Stimulated activated CD4-positive, alpha-beta T cell treated with anti-CD3 and anti-CD28 coated beads, TNF-alpha, amount 100 ng/mL, for 4 hours (primary cell): ENCODE data around the gene PANK1.

Experiments used
- DNase-seq, 3 experiments: peaks; one replicate each; pipeline ENCODE4 v3.0.0-alpha.2; 2020; ENCODE audit warnings: low read depth in 3 of 3

PANK1 gene

GRCh38 chr10:89644967-89645741 is at the start of gene PANK1:
Gene PANK1, minus strand, starts transcription at chr10:89645242. Its CDS starts 351 bp downstream, at chr10:89644891.
- DNase-seq, result peak; percentile 35 to 57 (median 38)

- no peak for DNase-seq
Observed at GRCh38 chr10:89693176-89693575, 48.1 kb upstream of the PANK1 start.

DNA sequence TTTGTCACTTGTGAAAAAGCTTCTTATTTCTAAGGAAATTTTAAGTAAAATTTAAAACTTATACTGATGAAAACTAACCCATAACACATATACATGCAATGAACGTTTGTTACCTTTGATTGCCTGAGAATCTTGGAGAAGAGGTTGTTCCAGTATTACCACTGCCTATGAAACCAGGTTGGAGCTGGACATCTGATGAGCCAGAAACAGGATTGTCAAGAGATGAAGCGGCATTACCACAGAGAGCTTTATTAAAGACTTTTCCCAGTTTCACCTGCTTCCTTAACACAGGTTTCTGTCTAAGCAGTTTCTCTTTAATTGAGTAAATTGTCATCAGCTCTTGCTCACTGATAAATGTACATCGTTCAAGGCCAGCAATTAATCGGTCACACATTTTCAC is 47.4 kb upstream of the PANK1 start:
- DNase-seq, result no peak

GRCh38 chr10:89690027-89690426 is 45.0 kb upstream of the PANK1 start:
- no peak for DNase-seq

DNA sequence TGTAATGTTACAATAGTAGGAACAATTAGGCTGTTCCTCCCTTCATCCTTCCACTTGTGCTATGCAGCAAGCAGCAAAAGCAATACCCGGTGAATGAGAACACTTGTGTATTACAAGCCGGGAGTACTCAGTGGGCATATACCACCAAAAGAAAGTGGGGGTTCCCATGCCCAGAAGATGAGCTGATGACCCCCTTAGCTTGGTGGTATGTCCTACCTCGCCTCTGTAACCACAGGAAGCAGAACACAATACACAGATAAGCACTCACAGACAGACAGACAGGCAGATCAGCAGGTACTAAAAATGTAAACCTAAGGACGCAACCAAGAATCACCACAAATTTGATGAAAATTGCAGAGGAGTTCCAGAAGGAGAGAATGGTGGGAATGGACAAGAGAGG is 40.9 kb upstream of the PANK1 start:
- DNase-seq, result no peak

DNA sequence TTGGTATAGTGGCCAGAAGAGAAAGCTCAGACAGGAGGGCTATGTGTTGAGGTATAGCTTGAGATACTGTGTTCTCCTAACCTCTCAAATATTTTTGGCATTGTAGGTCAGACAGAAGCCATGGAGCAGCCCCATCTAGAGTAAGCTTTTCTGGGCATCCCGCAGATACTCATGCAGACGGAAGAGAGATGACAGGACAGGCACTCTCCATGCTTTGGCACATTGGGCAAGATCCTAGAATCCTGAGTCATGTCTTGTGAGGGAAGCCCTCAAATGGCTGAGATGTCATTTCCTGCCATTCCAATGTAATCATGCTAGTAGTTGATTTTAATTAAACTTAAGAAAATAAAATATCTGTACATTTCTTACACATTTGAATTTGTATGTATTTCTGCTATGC is 39.6 kb upstream of the PANK1 start:
- no peak for DNase-seq

DNA sequence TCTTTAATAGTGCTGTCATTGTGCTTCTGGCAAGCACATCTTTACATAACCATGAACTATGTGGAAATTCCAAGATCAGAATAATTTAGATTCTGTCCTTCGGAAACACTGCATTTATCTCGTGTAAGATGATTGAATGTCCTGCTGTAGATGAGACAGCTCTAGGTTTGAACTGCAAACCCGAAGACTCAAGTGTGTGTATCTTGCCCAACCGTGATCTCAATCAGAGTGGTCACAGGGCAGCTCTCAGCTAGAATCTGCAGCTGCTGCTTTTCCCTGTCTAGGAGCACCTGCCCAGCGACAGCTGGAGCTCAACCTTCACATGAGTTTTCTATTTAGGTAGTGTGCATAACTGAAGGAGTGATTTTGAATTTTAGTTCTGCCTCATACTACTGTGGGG is 38.8 kb upstream of the PANK1 start:
- no peak for DNase-seq

GRCh38 chr10:89679986-89680385 is 34.9 kb upstream of the PANK1 start:
- DNase-seq, result no peak

DNA sequence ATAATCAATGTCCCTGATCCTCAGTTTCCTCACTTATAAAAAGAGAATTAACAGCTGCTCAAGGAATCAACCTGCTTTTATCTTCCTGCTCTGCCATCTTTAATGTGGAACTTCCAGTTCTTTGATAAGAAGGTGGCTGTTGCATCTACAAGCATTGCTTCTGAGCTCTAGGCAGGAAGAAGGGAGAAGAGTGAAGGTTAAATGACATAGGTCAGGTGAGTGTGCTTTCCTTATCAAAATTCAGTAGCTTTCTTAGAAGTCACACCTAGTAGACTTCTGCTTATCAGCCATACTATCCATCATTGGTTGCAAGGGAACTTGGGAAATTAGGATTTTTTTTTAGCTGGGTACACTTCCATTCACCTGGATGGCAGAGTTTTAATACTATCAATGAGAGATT is 32.3 kb upstream of the PANK1 start:
- DNase-seq, result no peak

- DNase-seq, result no peak
Observed at GRCh38 chr10:89670926-89671325, 25.9 kb upstream of the PANK1 start.

- no peak for DNase-seq
Observed at GRCh38 chr10:89669985-89670384, 24.9 kb upstream of the PANK1 start.

DNA sequence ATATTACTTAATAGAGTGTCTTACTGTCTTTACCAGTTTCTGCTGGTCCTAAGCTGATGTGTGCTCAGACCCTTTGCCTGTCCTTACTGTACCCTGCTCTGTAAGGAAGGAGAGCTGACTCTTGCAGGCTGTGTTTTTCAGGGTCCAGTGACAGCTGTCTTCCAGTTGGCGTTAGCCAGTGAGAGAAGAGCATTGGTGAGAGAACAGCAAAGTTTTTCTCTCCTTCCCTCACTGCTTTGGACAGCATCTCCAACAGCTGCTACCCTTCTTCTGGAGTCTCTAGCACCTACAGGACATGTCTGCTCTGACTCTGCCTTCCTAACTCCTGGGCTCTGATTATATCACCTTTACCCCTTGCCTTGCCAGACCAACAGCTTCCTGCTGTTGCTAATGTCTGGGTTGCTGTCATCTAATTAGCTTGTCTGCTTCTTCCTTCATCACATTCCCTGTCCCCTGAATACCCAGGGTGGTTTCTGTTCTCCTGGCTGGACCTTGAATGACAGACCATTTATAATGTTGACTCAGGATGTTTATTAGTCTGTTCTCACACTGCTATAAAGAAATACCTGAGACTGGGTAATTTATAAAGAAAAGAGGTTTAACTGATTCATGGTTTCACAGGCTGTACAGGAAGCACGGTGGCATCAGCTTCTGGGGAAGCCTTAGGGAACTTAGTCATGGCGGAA is 23.5 kb upstream of the PANK1 start:
- no peak for DNase-seq

DNA sequence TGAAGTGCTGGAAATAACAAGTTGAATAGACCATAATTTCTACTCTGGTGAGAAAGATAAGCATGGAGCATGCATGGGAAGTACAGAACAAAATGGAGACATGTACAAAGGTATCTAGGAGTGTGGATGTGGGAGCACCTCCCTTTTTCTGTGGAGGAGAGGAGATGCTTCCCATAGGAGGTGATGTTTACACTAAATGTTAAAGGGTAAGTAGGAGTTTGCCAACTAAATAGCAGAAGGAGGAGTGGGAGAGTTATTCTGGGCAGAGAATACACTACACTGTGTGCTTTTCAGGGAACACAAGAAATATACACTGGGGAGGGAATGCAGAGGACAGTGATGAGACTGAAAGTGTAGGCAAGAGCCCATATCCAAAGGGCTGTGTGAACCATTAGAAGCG is 21.1 kb upstream of the PANK1 start:
- no peak for DNase-seq

DNA sequence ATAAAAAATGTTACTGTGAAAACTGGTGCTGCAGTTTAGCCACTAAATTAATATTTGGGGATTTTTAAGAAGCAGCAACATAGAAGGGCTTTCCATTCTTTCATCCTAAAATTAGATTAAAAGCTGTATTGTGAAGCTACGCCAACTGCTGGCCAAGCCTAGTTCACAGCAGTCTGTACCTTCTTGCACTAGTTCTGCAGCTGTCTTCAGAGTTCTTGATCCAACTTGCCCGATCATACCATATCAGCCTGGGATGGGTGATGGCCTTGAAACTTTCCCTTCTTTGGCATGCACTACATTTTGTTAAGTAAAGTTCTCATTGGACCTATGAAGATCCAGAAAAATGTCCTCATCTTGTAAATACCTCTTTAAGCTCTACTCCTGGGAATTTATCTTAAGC is 20.3 kb upstream of the PANK1 start:
- DNase-seq, result no peak

DNA sequence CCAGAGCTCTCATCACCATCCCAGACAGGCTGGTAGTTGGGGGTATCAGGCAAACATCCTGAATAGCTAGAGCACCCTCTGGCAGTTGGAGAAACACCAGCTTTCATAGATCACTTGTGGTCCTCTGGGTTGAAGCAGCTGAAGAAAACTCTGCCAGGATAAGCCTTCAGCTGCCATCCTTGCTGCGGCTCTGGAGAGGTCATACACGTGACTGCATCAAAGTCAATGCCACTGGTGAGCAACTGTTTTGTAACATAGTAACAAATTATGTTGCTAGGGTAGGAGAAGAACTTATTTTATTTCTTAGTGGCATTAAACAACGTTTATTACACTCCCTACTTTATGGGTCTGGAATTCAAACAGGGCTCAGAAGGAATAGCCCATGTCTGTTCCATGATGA is 19.2 kb upstream of the PANK1 start:
- DNase-seq, result no peak

- no peak for DNase-seq
Observed at GRCh38 chr10:89663144-89663543, 18.1 kb upstream of the PANK1 start.

DNA sequence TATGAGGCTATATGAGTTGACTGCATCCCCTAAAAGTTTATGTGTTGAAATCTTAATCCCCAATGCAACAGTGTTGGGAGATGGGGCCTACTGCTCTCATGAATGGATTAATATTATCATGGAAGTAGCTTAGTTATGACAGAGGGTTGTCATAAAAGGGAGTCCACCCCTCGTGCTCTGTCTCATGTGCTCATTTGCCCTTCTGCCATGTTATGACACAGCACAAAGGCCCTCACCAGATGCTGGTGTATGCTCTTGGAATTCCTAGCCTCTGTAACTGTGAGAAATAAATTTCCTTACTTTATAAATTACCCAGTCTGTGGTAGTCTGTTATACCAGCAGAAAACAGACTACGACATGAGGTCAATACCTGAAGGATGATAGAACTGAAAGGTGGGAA is 17.6 kb upstream of the PANK1 start:
- no peak for DNase-seq

- DNase-seq, result no peak
Observed at GRCh38 chr10:89659143-89660131, 14.4 kb upstream of the PANK1 start.

DNA sequence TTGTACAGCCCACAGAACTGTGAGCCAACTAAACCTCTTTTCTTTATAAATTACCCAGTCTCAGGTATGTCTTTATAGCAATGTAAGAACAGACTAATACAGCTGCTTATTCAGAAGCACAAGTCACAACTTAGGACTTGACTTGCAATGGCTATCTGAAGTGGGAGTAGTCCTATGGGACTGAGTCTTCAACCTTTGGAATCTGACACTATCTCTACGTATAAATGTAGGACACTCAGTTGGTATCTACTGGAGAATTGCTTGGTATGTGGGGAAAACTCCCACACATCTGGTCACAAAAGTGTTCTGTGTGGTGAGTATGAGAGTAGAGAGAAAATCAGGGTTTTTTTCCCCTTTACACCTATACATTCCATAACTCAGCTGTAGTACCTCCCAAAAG is 12.3 kb upstream of the PANK1 start:
- DNase-seq, result no peak

GRCh38 chr10:89655722-89656121 is 10.7 kb upstream of the PANK1 start:
- DNase-seq, result no peak

DNA sequence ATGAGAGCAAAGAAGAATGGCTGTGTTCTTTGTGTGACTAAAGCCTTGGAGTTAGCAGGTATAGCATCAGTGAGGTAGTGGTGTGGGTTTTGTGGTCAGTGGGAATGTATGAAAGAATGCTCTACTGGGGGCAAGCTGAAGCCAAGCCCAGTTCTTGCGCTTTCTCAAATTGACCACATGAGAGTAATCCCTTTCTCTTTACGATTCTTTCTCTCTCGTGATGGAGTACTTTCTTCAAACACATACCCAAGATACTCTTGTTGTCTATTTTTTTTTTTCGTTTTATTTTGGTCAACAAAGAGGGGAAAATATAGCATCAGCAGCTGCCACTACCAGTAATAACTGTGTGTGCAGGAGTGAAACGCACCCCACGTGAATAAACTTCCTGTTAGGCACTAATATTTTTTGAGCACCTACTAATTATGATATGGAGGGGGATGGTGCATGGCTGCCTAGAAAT is 8.4 kb upstream of the PANK1 start:
- no peak for DNase-seq

DNA sequence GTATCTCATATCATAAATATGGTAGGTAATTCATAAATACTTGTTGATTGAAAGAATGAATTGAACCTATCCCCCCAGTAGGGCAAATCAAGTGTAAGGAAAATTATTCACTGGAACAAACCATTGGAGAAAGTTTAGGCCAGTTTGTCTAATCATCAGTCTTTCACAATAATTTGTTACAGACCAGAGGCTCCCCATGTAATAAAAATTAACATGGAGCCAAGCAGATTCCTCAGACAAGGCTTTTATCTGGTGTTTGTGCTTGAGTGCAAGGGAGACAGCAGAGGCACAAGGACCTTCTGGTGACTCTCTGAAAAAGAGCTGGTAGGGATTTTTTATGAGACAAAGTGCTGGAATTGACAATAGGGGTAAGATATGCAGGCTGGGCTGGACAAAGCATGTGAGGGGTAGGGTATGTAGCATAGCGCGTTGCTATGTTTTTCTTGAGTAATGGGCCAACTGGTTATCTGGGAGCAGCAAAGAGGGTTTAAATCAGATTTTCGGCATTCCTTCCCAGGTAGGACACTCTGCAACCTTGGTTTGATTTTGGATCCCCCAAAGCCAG is 7.8 kb upstream of the PANK1 start:
- no peak for DNase-seq
